Measurements from ENCODE around the gene ARPC1B. TPM values are rescaled to one million over a fixed set of nuclear protein-coding genes. Genes with fewer than 3 reads are reported as not detected.
A peak's percentile ranks its signal among the peaks of the same experiment; 100 is the strongest.

ARPC1B gene
- total and polyA plus RNA-seq, 9 of the 15 experiments (the other 6 are each of a cell fraction or from before 2014, with no cell fraction given), result 6.7 to 357 (median 211) TPM

DNA sequence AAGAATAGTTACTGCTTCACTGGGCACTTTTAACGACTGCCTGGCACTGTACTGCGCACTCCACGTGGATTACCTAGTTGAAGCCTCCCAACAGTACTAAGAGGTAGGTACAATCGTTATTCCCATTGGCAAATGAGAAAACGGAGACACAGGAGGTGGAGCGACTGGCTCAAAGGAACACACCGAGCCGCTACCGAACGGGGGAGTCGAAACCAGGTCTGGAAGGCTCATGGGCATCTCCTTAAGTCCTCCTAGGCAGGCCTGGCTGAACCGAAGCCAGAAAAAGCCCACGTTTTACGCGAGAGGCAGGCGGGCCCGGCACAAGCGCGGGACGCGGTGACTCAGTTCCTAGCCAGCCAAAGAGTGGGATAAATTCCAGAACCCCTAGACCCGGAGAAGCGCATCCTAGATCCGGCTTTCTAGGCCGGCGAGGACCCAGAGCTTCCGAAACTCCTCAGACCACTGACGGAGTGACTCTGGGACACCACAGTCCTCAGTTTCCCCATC, 33.4 kb downstream of the ARPC1B start (continued):
- peak in 1 of 2 experiments; percentile 52; a peak in 1 of 4 replicates for TF ChIP-seq TBL1XR1 (IDR thresholded peaks at IDR 0.05; ENCODE audit: low read length in 2 of 2)
- TF ChIP-seq, protein P1, sequence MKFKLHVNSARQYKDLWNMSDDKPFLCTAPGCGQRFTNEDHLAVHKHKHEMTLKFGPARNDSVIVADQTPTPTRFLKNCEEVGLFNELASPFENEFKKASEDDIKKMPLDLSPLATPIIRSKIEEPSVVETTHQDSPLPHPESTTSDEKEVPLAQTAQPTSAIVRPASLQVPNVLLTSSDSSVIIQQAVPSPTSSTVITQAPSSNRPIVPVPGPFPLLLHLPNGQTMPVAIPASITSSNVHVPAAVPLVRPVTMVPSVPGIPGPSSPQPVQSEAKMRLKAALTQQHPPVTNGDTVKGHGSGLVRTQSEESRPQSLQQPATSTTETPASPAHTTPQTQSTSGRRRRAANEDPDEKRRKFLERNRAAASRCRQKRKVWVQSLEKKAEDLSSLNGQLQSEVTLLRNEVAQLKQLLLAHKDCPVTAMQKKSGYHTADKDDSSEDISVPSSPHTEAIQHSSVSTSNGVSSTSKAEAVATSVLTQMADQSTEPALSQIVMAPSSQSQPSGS (CRISPR knock-in tag; IDR thresholded peaks at IDR 0.05), result no peak
- TF ChIP-seq, protein P2, sequence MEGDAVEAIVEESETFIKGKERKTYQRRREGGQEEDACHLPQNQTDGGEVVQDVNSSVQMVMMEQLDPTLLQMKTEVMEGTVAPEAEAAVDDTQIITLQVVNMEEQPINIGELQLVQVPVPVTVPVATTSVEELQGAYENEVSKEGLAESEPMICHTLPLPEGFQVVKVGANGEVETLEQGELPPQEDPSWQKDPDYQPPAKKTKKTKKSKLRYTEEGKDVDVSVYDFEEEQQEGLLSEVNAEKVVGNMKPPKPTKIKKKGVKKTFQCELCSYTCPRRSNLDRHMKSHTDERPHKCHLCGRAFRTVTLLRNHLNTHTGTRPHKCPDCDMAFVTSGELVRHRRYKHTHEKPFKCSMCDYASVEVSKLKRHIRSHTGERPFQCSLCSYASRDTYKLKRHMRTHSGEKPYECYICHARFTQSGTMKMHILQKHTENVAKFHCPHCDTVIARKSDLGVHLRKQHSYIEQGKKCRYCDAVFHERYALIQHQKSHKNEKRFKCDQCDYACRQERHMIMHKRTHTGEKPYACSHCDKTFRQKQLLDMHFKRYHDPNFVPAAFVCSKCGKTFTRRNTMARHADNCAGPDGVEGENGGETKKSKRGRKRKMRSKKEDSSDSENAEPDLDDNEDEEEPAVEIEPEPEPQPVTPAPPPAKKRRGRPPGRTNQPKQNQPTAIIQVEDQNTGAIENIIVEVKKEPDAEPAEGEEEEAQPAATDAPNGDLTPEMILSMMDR (IDR thresholded peaks at IDR 0.05 in 2 of 3, conservative IDR thresholded peaks at IDR 0.05 in 1 of 3; ENCODE audit: insufficient read depth in 2 of 3, low read depth in 1 of 3, low read length in 3 of 3), result 0 out of 6 replicates have a peak, but pooled peaks of 1 of the 3 experiments have one; percentile 5
- TF ChIP-seq, protein P3, sequence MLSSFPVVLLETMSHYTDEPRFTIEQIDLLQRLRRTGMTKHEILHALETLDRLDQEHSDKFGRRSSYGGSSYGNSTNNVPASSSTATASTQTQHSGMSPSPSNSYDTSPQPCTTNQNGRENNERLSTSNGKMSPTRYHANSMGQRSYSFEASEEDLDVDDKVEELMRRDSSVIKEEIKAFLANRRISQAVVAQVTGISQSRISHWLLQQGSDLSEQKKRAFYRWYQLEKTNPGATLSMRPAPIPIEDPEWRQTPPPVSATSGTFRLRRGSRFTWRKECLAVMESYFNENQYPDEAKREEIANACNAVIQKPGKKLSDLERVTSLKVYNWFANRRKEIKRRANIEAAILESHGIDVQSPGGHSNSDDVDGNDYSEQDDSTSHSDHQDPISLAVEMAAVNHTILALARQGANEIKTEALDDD (IDR thresholded peaks at IDR 0.05), result 0 out of 2 replicates have a peak, but pooled peaks have one; percentile 36
- TF ChIP-seq ZNF717 (CRISPR knock-in tag; IDR thresholded peaks at IDR 0.05), result no peak
- TF ChIP-seq E2F3 (CRISPR knock-in tag; IDR thresholded peaks at IDR 0.05), result peak; percentile 46; the same call in 1 of the 2 replicates
- peak; percentile 52 for TF ChIP-seq KDM5B (IDR thresholded peaks at IDR 0.05; ENCODE audit: insufficient replicate concordance, low read depth, low read length)
- TF ChIP-seq ZNF263 (CRISPR knock-in tag; IDR thresholded peaks at IDR 0.05; ENCODE audit: borderline replicate concordance), result no peak
- no peak for TF ChIP-seq CHD1 (IDR thresholded peaks at IDR 0.05; ENCODE audit: low read length)
- no peak for TF ChIP-seq ZNF175 (CRISPR knock-in tag; IDR thresholded peaks at IDR 0.05; ENCODE audit: low read depth)
- TF ChIP-seq, protein P4, sequence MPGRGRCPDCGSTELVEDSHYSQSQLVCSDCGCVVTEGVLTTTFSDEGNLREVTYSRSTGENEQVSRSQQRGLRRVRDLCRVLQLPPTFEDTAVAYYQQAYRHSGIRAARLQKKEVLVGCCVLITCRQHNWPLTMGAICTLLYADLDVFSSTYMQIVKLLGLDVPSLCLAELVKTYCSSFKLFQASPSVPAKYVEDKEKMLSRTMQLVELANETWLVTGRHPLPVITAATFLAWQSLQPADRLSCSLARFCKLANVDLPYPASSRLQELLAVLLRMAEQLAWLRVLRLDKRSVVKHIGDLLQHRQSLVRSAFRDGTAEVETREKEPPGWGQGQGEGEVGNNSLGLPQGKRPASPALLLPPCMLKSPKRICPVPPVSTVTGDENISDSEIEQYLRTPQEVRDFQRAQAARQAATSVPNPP (IDR thresholded peaks at IDR 0.05; ENCODE audit: borderline replicate concordance, insufficient read depth, insufficient read length), result no peak
- TF ChIP-seq, protein P5, sequence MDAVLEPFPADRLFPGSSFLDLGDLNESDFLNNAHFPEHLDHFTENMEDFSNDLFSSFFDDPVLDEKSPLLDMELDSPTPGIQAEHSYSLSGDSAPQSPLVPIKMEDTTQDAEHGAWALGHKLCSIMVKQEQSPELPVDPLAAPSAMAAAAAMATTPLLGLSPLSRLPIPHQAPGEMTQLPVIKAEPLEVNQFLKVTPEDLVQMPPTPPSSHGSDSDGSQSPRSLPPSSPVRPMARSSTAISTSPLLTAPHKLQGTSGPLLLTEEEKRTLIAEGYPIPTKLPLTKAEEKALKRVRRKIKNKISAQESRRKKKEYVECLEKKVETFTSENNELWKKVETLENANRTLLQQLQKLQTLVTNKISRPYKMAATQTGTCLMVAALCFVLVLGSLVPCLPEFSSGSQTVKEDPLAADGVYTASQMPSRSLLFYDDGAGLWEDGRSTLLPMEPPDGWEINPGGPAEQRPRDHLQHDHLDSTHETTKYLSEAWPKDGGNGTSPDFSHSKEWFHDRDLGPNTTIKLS (IDR thresholded peaks at IDR 0.05; ENCODE audit: borderline replicate concordance, low read depth), result no peak
- TF ChIP-seq, protein P6, sequence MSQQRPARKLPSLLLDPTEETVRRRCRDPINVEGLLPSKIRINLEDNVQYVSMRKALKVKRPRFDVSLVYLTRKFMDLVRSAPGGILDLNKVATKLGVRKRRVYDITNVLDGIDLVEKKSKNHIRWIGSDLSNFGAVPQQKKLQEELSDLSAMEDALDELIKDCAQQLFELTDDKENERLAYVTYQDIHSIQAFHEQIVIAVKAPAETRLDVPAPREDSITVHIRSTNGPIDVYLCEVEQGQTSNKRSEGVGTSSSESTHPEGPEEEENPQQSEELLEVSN (IDR thresholded peaks at IDR 0.05; ENCODE audit: borderline replicate concordance in 1 of 2, extremely low read depth in 1 of 2, insufficient read depth in 1 of 2, insufficient read length in 1 of 2, low read depth in 1 of 2, low read length in 1 of 2, poor library complexity in 1 of 2, severe bottlenecking in 1 of 2), result peak; percentile 17 to 67
- no peak for TF ChIP-seq FOS (IDR thresholded peaks at IDR 0.05; ENCODE audit: extremely low read depth, insufficient read length)
- TF ChIP-seq ZNF699 (CRISPR knock-in tag; IDR thresholded peaks at IDR 0.05; ENCODE audit: insufficient replicate concordance), result no peak
- TF ChIP-seq RBM25 (IDR thresholded peaks at IDR 0.05; ENCODE audit: low read depth, low read length, severe bottlenecking), result no peak
- no peak for TF ChIP-seq SMAD1 (IDR thresholded peaks at IDR 0.05; ENCODE audit: low read depth, low read length, partially characterized antibody)
- peak; percentile 29; the same call in 1 of the 2 replicates for TF ChIP-seq TEAD2 (tag; IDR thresholded peaks at IDR 0.05)

All from K562 (cell line).